ENCODE measurements around the gene ZNF594.

ZNF594 gene

DNA sequence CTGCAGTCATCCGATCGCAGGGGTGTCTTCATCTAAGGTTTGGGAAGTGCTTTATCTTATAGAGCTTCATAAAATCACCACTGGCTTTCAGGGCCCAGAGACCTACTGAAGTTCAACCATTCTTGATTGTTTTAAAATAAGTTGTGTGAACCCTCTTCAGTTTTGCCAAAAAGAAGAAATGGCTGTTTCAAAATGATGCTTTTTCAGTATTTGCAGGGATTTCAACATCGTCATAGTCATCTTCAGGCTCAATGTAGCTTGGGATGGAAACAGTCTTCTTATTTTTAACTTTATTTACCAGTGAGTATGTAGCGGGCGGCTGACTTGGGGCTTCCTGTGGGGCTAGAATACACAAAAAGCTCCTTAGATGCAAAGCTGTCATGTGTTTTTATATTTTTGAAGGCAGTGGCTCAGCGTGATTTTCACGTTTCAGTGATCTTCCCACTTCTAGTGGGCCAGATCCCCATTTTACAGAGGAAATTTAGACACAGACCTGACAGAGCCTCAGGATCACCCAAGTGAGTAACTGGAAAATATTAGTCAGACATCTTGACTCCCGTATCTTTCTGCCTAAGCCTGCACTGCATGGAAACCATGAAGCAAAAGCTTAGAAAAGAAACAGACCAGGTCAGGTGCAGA lies 19.1 kb upstream of the ZNF594 start:
- Histone ChIP-seq H3K9me3 (replicated peaks; ENCODE audit: insufficient read depth, low read length) (no peaks in the 10 kb centered on the region), H4K20me1 (ENCODE audit: insufficient read depth, low read length) (no peaks in the 10 kb centered on the region), H3K4me2 (ENCODE audit: low read depth, low read length) (no peak overlapping the region), H3K4me1 (ENCODE audit: low read length) (no peaks in the 10 kb centered on the region), H3K9ac (ENCODE audit: low read length) (no peak overlapping the region), H3K27ac (ENCODE audit: low read length) (no peak overlapping the region), H3F3A (ENCODE audit: insufficient read depth, low read length) (no peaks in the 10 kb centered on the region), H3K36me3 (replicated peaks; ENCODE audit: insufficient read depth, low read length) (no peaks in the 10 kb centered on the region), H2AFZ (ENCODE audit: low read length) (no peak overlapping the region), H3K27me3 (replicated peaks; ENCODE audit: insufficient read depth, low read length) (no peaks in the 10 kb centered on the region), H3K4me3 (ENCODE audit: low read length) (no peak overlapping the region), H3K79me2 (ENCODE audit: low read length) (no peaks in the 10 kb centered on the region), H3K9me2 (replicated peaks; ENCODE audit: insufficient read depth, low read length) (no peaks in the 10 kb centered on the region)
- no peak for DNase-seq
- TF ChIP-seq EZH2 (optimal IDR thresholded peaks at IDR 0.05; ENCODE audit: low read depth, low read length) (no peak), EZH2phosphoT487 (IDR thresholded peaks at IDR 0.05; ENCODE audit: low read length) (no peak)
- TF ChIP-seq, protein P1, sequence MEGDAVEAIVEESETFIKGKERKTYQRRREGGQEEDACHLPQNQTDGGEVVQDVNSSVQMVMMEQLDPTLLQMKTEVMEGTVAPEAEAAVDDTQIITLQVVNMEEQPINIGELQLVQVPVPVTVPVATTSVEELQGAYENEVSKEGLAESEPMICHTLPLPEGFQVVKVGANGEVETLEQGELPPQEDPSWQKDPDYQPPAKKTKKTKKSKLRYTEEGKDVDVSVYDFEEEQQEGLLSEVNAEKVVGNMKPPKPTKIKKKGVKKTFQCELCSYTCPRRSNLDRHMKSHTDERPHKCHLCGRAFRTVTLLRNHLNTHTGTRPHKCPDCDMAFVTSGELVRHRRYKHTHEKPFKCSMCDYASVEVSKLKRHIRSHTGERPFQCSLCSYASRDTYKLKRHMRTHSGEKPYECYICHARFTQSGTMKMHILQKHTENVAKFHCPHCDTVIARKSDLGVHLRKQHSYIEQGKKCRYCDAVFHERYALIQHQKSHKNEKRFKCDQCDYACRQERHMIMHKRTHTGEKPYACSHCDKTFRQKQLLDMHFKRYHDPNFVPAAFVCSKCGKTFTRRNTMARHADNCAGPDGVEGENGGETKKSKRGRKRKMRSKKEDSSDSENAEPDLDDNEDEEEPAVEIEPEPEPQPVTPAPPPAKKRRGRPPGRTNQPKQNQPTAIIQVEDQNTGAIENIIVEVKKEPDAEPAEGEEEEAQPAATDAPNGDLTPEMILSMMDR (IDR thresholded peaks at IDR 0.05; ENCODE audit: low read length): no peak

DNA sequence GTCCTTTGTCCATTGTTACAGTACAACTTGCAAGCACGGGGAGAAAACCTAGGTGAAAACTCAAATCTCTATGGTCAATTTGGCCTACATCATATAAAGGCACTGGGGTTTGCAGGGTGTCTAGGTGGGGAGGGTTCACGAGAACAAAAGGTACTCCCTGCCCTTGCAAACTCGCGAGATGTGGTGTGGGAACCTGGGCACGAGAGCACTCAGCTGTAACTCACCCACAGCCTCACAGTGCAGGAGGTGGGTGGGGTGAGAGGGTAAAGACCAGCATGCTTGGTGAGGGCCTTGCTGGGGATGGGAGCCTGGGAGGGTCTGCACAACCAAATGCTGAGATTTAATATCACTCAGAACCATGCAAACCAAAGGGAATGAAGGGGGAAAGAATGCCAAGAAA lies 18.4 kb upstream of the ZNF594 start:
- H3F3A ChIP-seq (ENCODE audit: insufficient read depth, low read length): no peaks in the 10 kb centered on the region
- no peak overlapping the region for H3K4me2 ChIP-seq (ENCODE audit: low read depth, low read length)
- H3K4me3 ChIP-seq (ENCODE audit: low read length): no peak overlapping the region

DNA sequence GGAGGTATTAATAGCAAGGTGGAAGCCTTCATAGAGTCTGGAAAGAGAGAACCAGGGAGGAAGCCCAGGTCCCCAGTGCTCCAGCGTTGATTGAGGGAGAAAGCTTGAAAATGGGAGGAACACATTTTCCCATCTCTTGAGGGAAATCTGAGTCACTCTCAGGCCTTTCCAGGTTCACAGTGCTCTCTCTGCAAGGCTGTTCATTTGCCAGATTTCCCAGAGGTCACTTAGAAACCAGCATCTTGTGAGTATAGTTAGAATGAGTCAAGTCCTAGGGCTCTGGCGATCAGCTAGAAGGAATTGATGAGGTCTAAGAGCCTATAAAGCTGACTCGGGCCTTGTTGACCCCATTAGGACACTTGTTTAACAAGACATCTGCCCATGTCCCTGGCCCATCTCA lies 17.7 kb upstream of the ZNF594 start:
- H3K9me3 ChIP-seq (replicated peaks; ENCODE audit: insufficient read depth, low read length): no peaks in the 10 kb centered on the region
- no peaks in the 10 kb centered on the region for H3K27me3 ChIP-seq (replicated peaks; ENCODE audit: insufficient read depth, low read length)
- no peaks in the 10 kb centered on the region for H3K9me2 ChIP-seq (replicated peaks; ENCODE audit: insufficient read depth, low read length)
- TF ChIP-seq EZH2phosphoT487 (IDR thresholded peaks at IDR 0.05; ENCODE audit: low read length): no peak
- TF ChIP-seq, protein P1 (IDR thresholded peaks at IDR 0.05; ENCODE audit: low read length): no peak
- no peak for TF ChIP-seq EZH2 (optimal IDR thresholded peaks at IDR 0.05; ENCODE audit: low read depth, low read length)
- H4K20me1 ChIP-seq (ENCODE audit: insufficient read depth, low read length): no peaks in the 10 kb centered on the region
- DNase-seq: no peak
- H3K9ac ChIP-seq (ENCODE audit: low read length): no peak overlapping the region
- no peaks in the 10 kb centered on the region for H3K4me1 ChIP-seq (ENCODE audit: low read length)
- no peak overlapping the region for H3K27ac ChIP-seq (ENCODE audit: low read length)
- no peak overlapping the region for H3K4me3 ChIP-seq (ENCODE audit: low read length)
- H3K36me3 ChIP-seq (replicated peaks; ENCODE audit: insufficient read depth, low read length): no peaks in the 10 kb centered on the region
- no peaks in the 10 kb centered on the region for H3K79me2 ChIP-seq (ENCODE audit: low read length)
- no peaks in the 10 kb centered on the region for H3F3A ChIP-seq (ENCODE audit: insufficient read depth, low read length)
- no peak overlapping the region for H3K4me2 ChIP-seq (ENCODE audit: low read depth, low read length)
- H2AFZ ChIP-seq (ENCODE audit: low read length): no peak overlapping the region

More for the DNA sequence above, 18.4 kb upstream of the ZNF594 start:
- H3K4me1 ChIP-seq (ENCODE audit: low read length): no peaks in the 10 kb centered on the region
- no peak overlapping the region for H3K27ac ChIP-seq (ENCODE audit: low read length)
- H4K20me1 ChIP-seq (ENCODE audit: insufficient read depth, low read length): no peaks in the 10 kb centered on the region
- H3K27me3 ChIP-seq (replicated peaks; ENCODE audit: insufficient read depth, low read length): no peaks in the 10 kb centered on the region
- TF ChIP-seq EZH2 (optimal IDR thresholded peaks at IDR 0.05; ENCODE audit: low read depth, low read length) (no peak), EZH2phosphoT487 (IDR thresholded peaks at IDR 0.05; ENCODE audit: low read length) (no peak)
- TF ChIP-seq, protein P1 (IDR thresholded peaks at IDR 0.05; ENCODE audit: low read length): no peak
- no peaks in the 10 kb centered on the region for H3K79me2 ChIP-seq (ENCODE audit: low read length)
- H3K9ac ChIP-seq (ENCODE audit: low read length): no peak overlapping the region
- H3K36me3 ChIP-seq (replicated peaks; ENCODE audit: insufficient read depth, low read length): no peaks in the 10 kb centered on the region
- DNase-seq: no peak
- no peaks in the 10 kb centered on the region for H3K9me2 ChIP-seq (replicated peaks; ENCODE audit: insufficient read depth, low read length)
- H3K9me3 ChIP-seq (replicated peaks; ENCODE audit: insufficient read depth, low read length): no peaks in the 10 kb centered on the region
- no peak overlapping the region for H2AFZ ChIP-seq (ENCODE audit: low read length)
